Gastrocnemius medialis (tissue), 4 donors: ENCODE results near the gene DHRSX. TPM values are rescaled to one million over a fixed set of nuclear protein-coding genes. Genes with fewer than 3 reads are reported as not detected.
"Not testable (repeated sequence)": the region's sequence is repeated elsewhere in the genome, so short reads cannot be mapped to it uniquely, and the experiment has no call there.

Source experiments
- ATAC-seq, 2 donors: fragments of 150-250 bp; one replicate each; pipeline ENCODE4 v1.9.1; 2016
- DNase-seq, 2 donors: peaks; one replicate each; pipeline ENCODE4 v3.0.0-alpha.2; 2019
- H3K27ac ChIP-seq, 4 donors: fragments of 200-600 bp; sonication (generic); 1 replicate in 1 of 4; 2 replicates in 3 of 4; pipeline ENCODE4 v1.5.1; 2016 to 2018; ENCODE audit warnings: mild to moderate bottlenecking in 2 of 4, moderate library complexity in 1 of 4
- H3K27me3 ChIP-seq, 3 donors: fragments of 200-600 bp; sonication (generic) in 2 of 3; 1 replicate in 1 of 3; 2 replicates in 2 of 3; pipeline versions ENCODE4 v1.5.1 to v1.6.0; 2016 to 2019; ENCODE audit warnings: mild to moderate bottlenecking in 1 of 3, moderate library complexity in 1 of 3
- H3K36me3 ChIP-seq, 2 donors: fragments of 200-600 bp; sonication (generic) in 1 of 2; one replicate each; pipeline ENCODE4 v1.5.1; 2017 to 2018
- H3K4me1 ChIP-seq, 2 donors: fragments of 200-600 bp; sonication (generic) in 1 of 2; one replicate each; pipeline ENCODE4 v1.5.1; 2016 to 2017; ENCODE audit warnings: mild to moderate bottlenecking in 2 of 2
- H3K4me3 ChIP-seq, 4 donors: fragments of 200-600 bp; sonication (generic) in 3 of 4; 1 replicate in 1 of 4; 2 replicates in 3 of 4; pipeline ENCODE4 v1.5.1; 2016 to 2019; ENCODE audit warnings: mild to moderate bottlenecking in 2 of 4
- H3K9me3 ChIP-seq, 3 donors: fragments of 200-600 bp; sonication (generic) in 2 of 3; 1 replicate in 1 of 3; 2 replicates in 2 of 3; pipeline ENCODE4 v1.5.1; 2016 to 2019
- POLR2A ChIP-seq, 2 donors: fragments of 450-650 bp; IDR thresholded peaks; one replicate each; pipeline ENCODE4 v1.6.1; 2017; ENCODE audit warnings: antibody characterized with exemption in 2 of 2, mild to moderate bottlenecking in 2 of 2, moderate library complexity in 2 of 2
- in situ Hi-C, 4 donors: fragments of 200-750 bp; cut with MboI; loops; one replicate each; pipeline versions ENCODE4 v1.15.0 to v1.8.0; 2017; ENCODE audit warnings: low sequenced_read_pairs in 4 of 4
- intact Hi-C: fragments of 100-400 bp; cut with DNase I; formaldehyde crosslinking; loops from one replicate; pipeline ENCODE4 v1.15.1; 2023; ENCODE audit warnings: low total_unique reads
- total RNA-seq, 4 donors: library from RNA; depleted of rRNA; stranded (reverse); fragments of >200 nt; gene quantifications; one replicate each; pipeline versions ENCODE4 v1.1.0 to v1.2.3, GENCODE V29; 2016
- TF ChIP-seq, protein P1 (sequence below), 5 experiments: fragments of 450-650 bp in 3 of 5; fragments of 200-600 bp in 2 of 5; sonication (generic) in 2 of 5; IDR thresholded peaks in 4 of 5; conservative IDR thresholded peaks in 1 of 5; 1 replicate in 4 of 5; 2 replicates in 1 of 5; pipeline ENCODE4 v1.5.1; 2016 to 2019; ENCODE audit warnings: antibody characterized with exemption in 5 of 5, mild to moderate bottlenecking in 3 of 5, moderate library complexity in 3 of 5

The DHRSX gene
- total RNA-seq, 4 donors from 2014 or later = 9.8 to 31.1 (median 13.6) TPM

DNA sequence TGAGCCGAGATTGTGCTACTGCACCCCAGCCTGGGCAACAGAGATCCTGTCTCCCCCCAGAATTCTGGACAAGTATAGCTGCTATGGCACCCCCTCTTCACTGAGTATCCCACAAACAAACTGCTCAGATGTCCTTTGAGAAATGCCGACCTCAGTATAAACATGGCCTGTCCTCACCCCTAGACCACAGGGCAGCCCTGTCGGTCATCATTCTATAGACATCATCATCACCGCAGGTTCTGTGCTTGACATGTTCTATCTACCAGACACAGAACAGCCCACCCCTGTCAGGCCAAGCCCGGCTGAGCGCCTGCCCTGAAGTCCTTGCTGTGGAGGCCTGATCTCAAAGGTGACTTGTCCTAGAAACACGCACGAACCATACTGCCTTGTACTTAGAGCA, 232.9 kb downstream of the DHRSX start:
- peaks cover 0 to 5% of the 10 kb centered on the region in 2 donors for H3K36me3 ChIP-seq
- H3K4me1 ChIP-seq = no peaks in the 10 kb centered on the region
- H3K27ac ChIP-seq = no peak overlapping the region
- intact Hi-C loops = no loop called here
- DNase-seq (no peak), ATAC-seq (no peak)
- no peaks in the 10 kb centered on the region for H3K27me3 ChIP-seq
- TF ChIP-seq, protein P1, sequence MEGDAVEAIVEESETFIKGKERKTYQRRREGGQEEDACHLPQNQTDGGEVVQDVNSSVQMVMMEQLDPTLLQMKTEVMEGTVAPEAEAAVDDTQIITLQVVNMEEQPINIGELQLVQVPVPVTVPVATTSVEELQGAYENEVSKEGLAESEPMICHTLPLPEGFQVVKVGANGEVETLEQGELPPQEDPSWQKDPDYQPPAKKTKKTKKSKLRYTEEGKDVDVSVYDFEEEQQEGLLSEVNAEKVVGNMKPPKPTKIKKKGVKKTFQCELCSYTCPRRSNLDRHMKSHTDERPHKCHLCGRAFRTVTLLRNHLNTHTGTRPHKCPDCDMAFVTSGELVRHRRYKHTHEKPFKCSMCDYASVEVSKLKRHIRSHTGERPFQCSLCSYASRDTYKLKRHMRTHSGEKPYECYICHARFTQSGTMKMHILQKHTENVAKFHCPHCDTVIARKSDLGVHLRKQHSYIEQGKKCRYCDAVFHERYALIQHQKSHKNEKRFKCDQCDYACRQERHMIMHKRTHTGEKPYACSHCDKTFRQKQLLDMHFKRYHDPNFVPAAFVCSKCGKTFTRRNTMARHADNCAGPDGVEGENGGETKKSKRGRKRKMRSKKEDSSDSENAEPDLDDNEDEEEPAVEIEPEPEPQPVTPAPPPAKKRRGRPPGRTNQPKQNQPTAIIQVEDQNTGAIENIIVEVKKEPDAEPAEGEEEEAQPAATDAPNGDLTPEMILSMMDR (IDR thresholded peaks at IDR 0.05 in 4 of 5, conservative IDR thresholded peaks at IDR 0.05 in 1 of 5) = no peak
- TF ChIP-seq POLR2A (IDR thresholded peaks at IDR 0.05) = no peak
- in situ Hi-C loops = no loop called here
- no peaks in the 10 kb centered on the region for H3K9me3 ChIP-seq
- H3K4me3 ChIP-seq = no peak overlapping the region

DNA sequence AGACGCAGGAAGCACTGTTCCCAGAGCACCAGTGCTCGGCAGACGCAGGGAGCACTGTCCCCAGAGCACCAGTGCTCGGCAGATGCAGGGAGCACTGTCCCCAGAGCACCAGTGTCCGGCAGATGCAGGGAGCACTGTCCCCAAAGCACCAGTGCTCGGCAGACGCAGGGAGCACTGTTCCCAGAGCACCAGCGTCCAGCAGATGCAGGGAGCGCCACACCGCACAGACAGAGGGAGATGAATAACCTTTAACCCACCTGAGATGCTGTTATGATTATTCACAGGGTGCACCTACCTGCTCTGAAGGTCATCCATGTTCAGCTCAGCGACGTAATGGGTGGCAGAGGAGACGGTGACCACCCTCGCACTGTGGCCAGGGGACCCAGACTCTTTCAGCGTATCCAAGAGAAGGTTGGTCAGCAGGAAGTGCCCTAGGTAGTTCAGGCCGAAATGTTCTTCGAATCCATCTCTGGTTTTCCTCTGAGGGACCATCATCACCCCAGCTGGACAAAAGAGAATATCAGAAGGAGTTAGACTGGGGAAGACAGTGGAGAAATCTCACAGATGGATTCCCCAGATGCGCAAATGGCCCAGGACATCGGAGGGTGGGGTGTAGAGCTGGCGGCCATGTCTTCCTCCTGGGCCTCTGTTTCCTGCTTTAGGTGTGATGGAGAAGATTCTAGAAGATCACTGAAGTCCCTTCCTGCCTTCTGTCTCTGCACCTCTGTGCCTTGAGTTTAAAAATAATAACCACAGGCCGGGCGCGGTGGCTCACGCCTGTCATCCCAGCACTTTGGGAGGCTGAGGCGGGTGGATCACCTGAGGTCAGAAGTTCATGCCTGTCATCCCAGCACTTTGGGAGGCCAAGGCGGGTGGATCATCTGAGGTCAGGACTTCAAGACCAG, 234.1 kb downstream of the DHRSX start:
- TF ChIP-seq POLR2A (IDR thresholded peaks at IDR 0.05) = no peak
- TF ChIP-seq, protein P1 (IDR thresholded peaks at IDR 0.05 in 4 of 5, conservative IDR thresholded peaks at IDR 0.05 in 1 of 5) = no peak
- DNase-seq (no peak), ATAC-seq (no peak)
- H3K9me3 ChIP-seq = no peaks in the 10 kb centered on the region
- H3K36me3 ChIP-seq = peaks cover 0 to 5% of the 10 kb centered on the region in 2 donors
- H3K27me3 ChIP-seq = no peaks in the 10 kb centered on the region
- H3K4me1 ChIP-seq = no peaks in the 10 kb centered on the region
- intact Hi-C loops = no loop called here
- in situ Hi-C loops = no loop called here
- no peak overlapping the region for H3K27ac ChIP-seq
- no peak overlapping the region for H3K4me3 ChIP-seq

DNA sequence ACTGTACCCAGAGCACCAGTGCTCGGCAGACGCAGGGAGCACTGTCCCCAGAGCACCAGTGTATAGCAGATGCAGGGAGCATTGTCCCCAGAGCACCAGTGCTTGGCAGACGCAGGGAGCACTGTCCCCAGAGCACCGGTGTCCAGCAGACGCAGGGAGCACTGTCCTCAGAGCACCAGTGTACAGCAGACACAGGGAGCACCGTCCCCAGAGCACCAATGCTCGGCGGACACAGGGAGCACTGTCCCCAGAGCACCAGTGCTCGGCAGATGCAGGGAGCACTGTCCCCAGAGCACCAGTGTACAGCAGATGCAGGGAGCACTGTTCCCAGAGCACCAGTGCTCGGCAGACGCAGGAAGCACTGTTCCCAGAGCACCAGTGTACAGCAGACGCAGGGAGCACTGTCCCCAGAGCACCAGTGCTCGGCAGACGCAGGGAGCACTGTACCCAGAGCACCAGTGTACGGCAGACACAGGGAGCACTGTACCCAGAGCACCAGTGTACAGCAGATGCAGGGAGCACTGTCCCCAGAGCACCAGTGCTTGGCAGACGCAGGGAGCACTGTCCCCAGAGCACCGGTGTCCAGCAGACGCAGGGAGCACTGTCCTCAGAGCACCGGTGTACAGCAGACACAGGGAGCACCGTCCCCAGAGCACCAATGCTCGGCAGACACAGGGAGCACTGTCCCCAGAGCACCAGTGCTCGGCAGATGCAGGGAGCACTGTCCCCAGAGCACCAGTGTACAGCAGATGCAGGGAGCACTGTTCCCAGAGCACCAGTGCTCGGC, 234.9 kb downstream of the DHRSX start:
- H3K9me3 ChIP-seq, H3K4me1 ChIP-seq, intact Hi-C loops, ATAC-seq, H3K4me3 ChIP-seq, H3K27ac ChIP-seq, H3K27me3 ChIP-seq, in situ Hi-C loops, DNase-seq, H3K36me3 ChIP-seq: not testable (repeated sequence)

DNA sequence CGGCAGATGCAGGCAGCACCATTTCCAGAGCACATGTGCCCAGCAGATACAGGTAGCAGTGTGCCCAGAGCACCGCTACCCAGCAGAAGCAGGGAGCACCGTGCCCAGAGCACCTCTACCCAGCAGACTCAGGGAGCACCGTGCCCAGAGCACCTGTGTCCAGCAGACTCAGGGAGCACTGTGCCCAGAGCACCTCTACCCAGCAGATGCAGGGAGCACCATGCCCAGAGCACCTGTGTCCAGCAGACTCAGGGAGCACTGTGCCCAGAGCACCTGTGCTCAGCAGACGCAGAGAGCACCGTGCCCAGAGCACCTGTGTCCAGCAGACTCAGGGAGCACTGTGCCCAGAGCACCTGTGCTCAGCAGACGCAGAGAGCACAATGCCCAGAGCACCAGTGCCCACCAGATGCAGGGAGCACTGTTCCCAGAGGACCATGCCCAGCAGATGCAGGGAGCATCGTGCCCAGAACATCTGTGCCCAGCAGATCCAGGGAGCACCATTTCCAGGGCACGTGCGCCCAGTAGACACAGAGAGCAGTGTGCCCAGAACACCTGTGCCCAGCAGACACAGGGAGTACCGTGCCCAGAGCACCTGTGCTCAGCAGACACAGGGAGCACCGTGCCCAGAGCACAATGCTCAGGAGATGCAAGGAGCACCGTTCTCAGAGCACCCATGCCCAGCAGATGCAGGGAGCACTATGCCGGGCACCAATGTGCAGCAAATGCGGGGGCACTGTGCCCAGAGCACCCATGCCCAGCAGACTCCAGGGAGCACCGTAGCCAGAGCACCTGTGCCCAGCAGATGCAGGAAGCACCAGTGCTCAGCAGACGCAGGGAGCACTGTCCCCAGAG, 236.4 kb downstream of the DHRSX start:
- Histone ChIP-seq H3K4me3 (no peak overlapping the region), H3K36me3 (peaks cover 0 to 5% of the 10 kb centered on the region in 2 donors), H3K4me1 (no peaks in the 10 kb centered on the region), H3K27ac (no peak overlapping the region), H3K9me3 (no peaks in the 10 kb centered on the region), H3K27me3 (no peaks in the 10 kb centered on the region)
- in situ Hi-C loops (no loop called here), intact Hi-C loops (no loop called here)
- TF ChIP-seq, protein P1 (IDR thresholded peaks at IDR 0.05 in 4 of 5, conservative IDR thresholded peaks at IDR 0.05 in 1 of 5) = no peak
- no peak for TF ChIP-seq POLR2A (IDR thresholded peaks at IDR 0.05)
- no peak for DNase-seq
- no peak for ATAC-seq
